HFF-Myc (cell line): ENCODE measurements around the gene SYT14.

Experiments used
- DNase-seq: peaks from one replicate; pipeline ENCODE4 v3.0.0-alpha.2; 2011; ENCODE audit warnings: low read depth; ENCODE audit errors: extremely low read depth
- H3K4me3 ChIP-seq: replicated peaks from 2 replicates; pipeline ENCODE4 v1.5.1; 2011; ENCODE audit warnings: low read depth, mild to moderate bottlenecking, control low read depth, low read length
- CTCF ChIP-seq: IDR thresholded peaks from 2 replicates; pipeline ENCODE4 v1.5.1; 2012; ENCODE audit warnings: mild to moderate bottlenecking, low read depth, low read length, control low read depth; ENCODE audit errors: missing control alignments

The SYT14 gene

GRCh38 chr1:210213335-210213734 is 275.3 kb downstream of the SYT14 start:
- DNase-seq = no peak
- TF ChIP-seq CTCF = no peak
- H3K4me3 ChIP-seq = no peak overlapping the region

GRCh38 chr1:210214573-210215409 is 276.8 kb downstream of the SYT14 start:
- no peak for TF ChIP-seq CTCF
- DNase-seq = no peak
- no peak overlapping the region for H3K4me3 ChIP-seq

GRCh38 chr1:210217482-210217881 is 279.5 kb downstream of the SYT14 start:
- no peak for TF ChIP-seq CTCF
- DNase-seq = no peak

GRCh38 chr1:210218047-210218446 is 280.0 kb downstream of the SYT14 start:
- H3K4me3 ChIP-seq = no peak overlapping the region
- no peak for DNase-seq
- TF ChIP-seq CTCF = no peak

More at GRCh38 chr1:210217482-210217881, 279.5 kb downstream of the SYT14 start:
- no peak overlapping the region for H3K4me3 ChIP-seq
